ENCODE measurements around the gene ZSWIM8. TPM values are rescaled to one million over a fixed set of nuclear protein-coding genes. Genes with fewer than 3 reads are reported as not detected.

The ZSWIM8 gene
- polyA plus RNA-seq, 3 donors: 7.8 to 150 (median 19.2) TPM

DNA sequence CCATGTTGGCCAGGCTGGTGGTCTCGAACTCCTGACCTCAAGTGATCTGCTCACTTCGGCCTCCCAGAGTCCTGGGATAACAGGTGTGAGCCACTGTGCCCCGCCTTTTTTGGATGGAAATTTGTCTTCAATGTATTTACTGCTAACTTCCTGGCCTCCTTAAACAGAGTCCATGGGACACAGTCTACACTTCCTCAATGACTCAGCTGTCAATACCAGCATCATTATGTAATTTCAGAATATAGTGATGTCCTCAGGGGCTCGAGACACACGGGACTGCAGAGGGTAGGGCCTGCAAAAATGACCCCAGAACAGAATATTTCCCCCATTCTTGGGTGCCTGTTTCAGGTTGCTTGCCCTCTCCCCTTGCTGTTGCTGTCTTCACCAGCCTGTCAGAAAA is 57.9 kb downstream of the ZSWIM8 start:
- H3K27me3 Mint-ChIP-seq (ENCODE audit: low read depth in 3 of 3): no peaks in the 10 kb centered on the region
- no peaks in the 10 kb centered on the region for H3K79me2 ChIP-seq (ENCODE audit: insufficient read depth, low read length)
- no peak overlapping the region for H3K4me3 Mint-ChIP-seq
- H3K4me3 ChIP-seq (replicated peaks in 1 of 3; ENCODE audit: low read depth in 2 of 3, low read length in 3 of 3): no peak overlapping the region
- H3K27ac Mint-ChIP-seq: peak overlapping the region; percentile 69 to 92 (median 87)
- peak overlapping the region; percentile 19 to 66 for H3K27ac ChIP-seq (ENCODE audit: low read depth in 1 of 2, low read length in 2 of 2)
- H3K36me3 ChIP-seq (replicated peaks in 1 of 2; ENCODE audit: control insufficient read depth in 1 of 2, insufficient read depth in 2 of 2, low read length in 2 of 2): peaks cover 75 to 84% of the 10 kb centered on the region in 2 donors
- no peak overlapping the region for H3K4me2 ChIP-seq (replicated peaks; ENCODE audit: extremely low read depth, low read length, poor library complexity, severe bottlenecking)
- H4K20me1 ChIP-seq (ENCODE audit: insufficient read depth, low read length): peaks cover 10% of the 10 kb centered on the region
- peaks cover 76 to 87% of the 10 kb centered on the region in 2 donors for H3K36me3 Mint-ChIP-seq
- H3K4me1 Mint-ChIP-seq: peaks cover 13% of the 10 kb centered on the region
- peaks cover 9 to 14% of the 10 kb centered on the region in 2 donors for H3K4me1 ChIP-seq (ENCODE audit: control insufficient read depth in 1 of 2, insufficient read depth in 2 of 2, low read length in 2 of 2)
- no peak for TF ChIP-seq CTCF (IDR thresholded peaks at IDR 0.05)
- intact Hi-C loops (cut with micrococcal nuclease): loop anchor here in 1 of 2 donors (10.0 kb wide), 1 partner anchor 242 kb away; no protein-coding TSS in a partner anchor
- no peaks in the 10 kb centered on the region for H3K9me3 Mint-ChIP-seq
- DNase-seq: peak; percentile 36 to 72 (median 66)
- no peaks in the 10 kb centered on the region for H3K27me3 ChIP-seq (ENCODE audit: control insufficient read depth in 2 of 2, insufficient read depth in 2 of 2, low read length in 2 of 2)
- no peak overlapping the region for H2AFZ ChIP-seq (ENCODE audit: insufficient read depth, low read depth, low read length, poor library complexity, severe bottlenecking)
- H3K9me3 ChIP-seq (replicated peaks in 1 of 2; ENCODE audit: control insufficient read depth in 1 of 2, insufficient read depth in 1 of 2, low read length in 2 of 2): no peaks in the 10 kb centered on the region
- 45% methylated on average over 4 of the region's 5 CpGs for WGBS (ENCODE audit: insufficient coverage)
- H3K9ac ChIP-seq (ENCODE audit: insufficient read depth, low read length, poor library complexity, severe bottlenecking): no peak overlapping the region

GRCh38 chr10:73847031-73847430 is 61.6 kb downstream of the ZSWIM8 start:
- no peak for DNase-seq
- TF ChIP-seq CTCF (IDR thresholded peaks at IDR 0.05): no peak
- Histone ChIP-seq H3K4me3 (replicated peaks in 1 of 3; ENCODE audit: low read depth in 2 of 3, low read length in 3 of 3) (no peak overlapping the region), H3K27me3 (ENCODE audit: control insufficient read depth in 2 of 2, insufficient read depth in 2 of 2, low read length in 2 of 2) (no peaks in the 10 kb centered on the region), H3K27ac (ENCODE audit: low read depth in 1 of 2, low read length in 2 of 2) (peak overlapping the region in 1 of 2 donors; percentile 7), H3K9me3 (replicated peaks in 1 of 2; ENCODE audit: control insufficient read depth in 1 of 2, insufficient read depth in 1 of 2, low read length in 2 of 2) (no peaks in the 10 kb centered on the region), H3K4me1 (ENCODE audit: control insufficient read depth in 1 of 2, insufficient read depth in 2 of 2, low read length in 2 of 2) (peaks cover 21 to 32% of the 10 kb centered on the region in 2 donors), H3K36me3 (replicated peaks in 1 of 2; ENCODE audit: control insufficient read depth in 1 of 2, insufficient read depth in 2 of 2, low read length in 2 of 2) (peaks cover 59 to 75% of the 10 kb centered on the region in 2 donors), H3K4me2 (replicated peaks; ENCODE audit: extremely low read depth, low read length, poor library complexity, severe bottlenecking) (no peak overlapping the region), H3K79me2 (ENCODE audit: insufficient read depth, low read length) (peaks cover 6% of the 10 kb centered on the region), H4K20me1 (ENCODE audit: insufficient read depth, low read length) (peaks cover 31% of the 10 kb centered on the region), H2AFZ (ENCODE audit: insufficient read depth, low read depth, low read length, poor library complexity, severe bottlenecking) (no peak overlapping the region), H3K9ac (ENCODE audit: insufficient read depth, low read length, poor library complexity, severe bottlenecking) (peak overlapping the region; percentile 18)
- 100% methylated on average over 4 of the region's 7 CpGs for WGBS (ENCODE audit: insufficient coverage)
- intact Hi-C loops (cut with micrococcal nuclease): loop anchor here in 1 of 2 donors (10.0 kb wide), 1 partner anchor 238 kb away; no protein-coding TSS in a partner anchor
- peaks cover 33% of the 10 kb centered on the region for H3K4me1 Mint-ChIP-seq
- H3K27me3 Mint-ChIP-seq (ENCODE audit: low read depth in 3 of 3): no peaks in the 10 kb centered on the region
- peaks cover 70 to 86% of the 10 kb centered on the region in 2 donors for H3K36me3 Mint-ChIP-seq
- no peak overlapping the region for H3K4me3 Mint-ChIP-seq
- H3K9me3 Mint-ChIP-seq: peaks cover 0 to 2% (median 0%) of the 10 kb centered on the region in 7 donors
- H3K27ac Mint-ChIP-seq: peak overlapping the region in 2 of 7 donors; percentile 25 to 54
